Gastrocnemius medialis (tissue), 4 donors: Measurements from ENCODE around the gene DOP1B.

ENCODE experiments used
- POLR2A ChIP-seq, 2 donors: fragments of 450-650 bp; IDR thresholded peaks; one replicate each; pipeline ENCODE4 v1.6.1; 2017; ENCODE audit warnings: antibody characterized with exemption in 2 of 2, mild to moderate bottlenecking in 2 of 2, moderate library complexity in 2 of 2
- TF ChIP-seq, protein P1 (sequence below), 5 experiments: fragments of 450-650 bp in 3 of 5; fragments of 200-600 bp in 2 of 5; sonication (generic) in 2 of 5; IDR thresholded peaks in 4 of 5; conservative IDR thresholded peaks in 1 of 5; 1 replicate in 4 of 5; 2 replicates in 1 of 5; pipeline ENCODE4 v1.5.1; 2016 to 2019; ENCODE audit warnings: antibody characterized with exemption in 5 of 5, mild to moderate bottlenecking in 3 of 5, moderate library complexity in 3 of 5

DNA sequence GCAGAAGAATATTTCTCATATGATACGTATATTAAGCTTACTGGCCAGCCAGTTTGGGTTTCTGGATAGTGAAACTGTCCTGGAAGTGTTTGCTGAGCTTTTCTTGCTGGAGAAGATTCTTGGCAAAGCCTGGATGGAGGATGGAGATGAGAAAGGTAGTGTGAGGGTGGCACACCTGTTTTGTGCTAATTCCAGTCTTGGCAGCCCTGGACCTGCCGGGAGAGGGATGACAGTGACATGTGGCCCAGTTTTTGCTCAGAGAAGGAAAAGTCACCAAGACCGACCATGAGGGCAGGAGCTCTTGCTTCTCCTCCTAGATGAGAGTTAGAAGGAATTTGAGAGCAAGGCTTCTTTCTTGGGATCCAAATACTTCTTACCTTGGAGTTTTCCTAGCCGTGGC lies 34.1 kb downstream of the DOP1B start:
- TF ChIP-seq, protein P1, sequence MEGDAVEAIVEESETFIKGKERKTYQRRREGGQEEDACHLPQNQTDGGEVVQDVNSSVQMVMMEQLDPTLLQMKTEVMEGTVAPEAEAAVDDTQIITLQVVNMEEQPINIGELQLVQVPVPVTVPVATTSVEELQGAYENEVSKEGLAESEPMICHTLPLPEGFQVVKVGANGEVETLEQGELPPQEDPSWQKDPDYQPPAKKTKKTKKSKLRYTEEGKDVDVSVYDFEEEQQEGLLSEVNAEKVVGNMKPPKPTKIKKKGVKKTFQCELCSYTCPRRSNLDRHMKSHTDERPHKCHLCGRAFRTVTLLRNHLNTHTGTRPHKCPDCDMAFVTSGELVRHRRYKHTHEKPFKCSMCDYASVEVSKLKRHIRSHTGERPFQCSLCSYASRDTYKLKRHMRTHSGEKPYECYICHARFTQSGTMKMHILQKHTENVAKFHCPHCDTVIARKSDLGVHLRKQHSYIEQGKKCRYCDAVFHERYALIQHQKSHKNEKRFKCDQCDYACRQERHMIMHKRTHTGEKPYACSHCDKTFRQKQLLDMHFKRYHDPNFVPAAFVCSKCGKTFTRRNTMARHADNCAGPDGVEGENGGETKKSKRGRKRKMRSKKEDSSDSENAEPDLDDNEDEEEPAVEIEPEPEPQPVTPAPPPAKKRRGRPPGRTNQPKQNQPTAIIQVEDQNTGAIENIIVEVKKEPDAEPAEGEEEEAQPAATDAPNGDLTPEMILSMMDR (IDR thresholded peaks at IDR 0.05 in 4 of 5, conservative IDR thresholded peaks at IDR 0.05 in 1 of 5) = no peak
- TF ChIP-seq POLR2A (IDR thresholded peaks at IDR 0.05) = no peak
